C4-2B (cell line): ENCODE results near the gene ZMAT5.

Experiments
- CTCF ChIP-seq: fragments of 450-650 bp; conservative IDR thresholded peaks from 2 replicates; pipeline ENCODE4 v1.5.1; 2017; ENCODE audit warnings: mild to moderate bottlenecking
- ZFX ChIP-seq: fragments of 450-650 bp; IDR thresholded peaks from 2 replicates; pipeline ENCODE4 v1.6.1; 2017

DNA sequence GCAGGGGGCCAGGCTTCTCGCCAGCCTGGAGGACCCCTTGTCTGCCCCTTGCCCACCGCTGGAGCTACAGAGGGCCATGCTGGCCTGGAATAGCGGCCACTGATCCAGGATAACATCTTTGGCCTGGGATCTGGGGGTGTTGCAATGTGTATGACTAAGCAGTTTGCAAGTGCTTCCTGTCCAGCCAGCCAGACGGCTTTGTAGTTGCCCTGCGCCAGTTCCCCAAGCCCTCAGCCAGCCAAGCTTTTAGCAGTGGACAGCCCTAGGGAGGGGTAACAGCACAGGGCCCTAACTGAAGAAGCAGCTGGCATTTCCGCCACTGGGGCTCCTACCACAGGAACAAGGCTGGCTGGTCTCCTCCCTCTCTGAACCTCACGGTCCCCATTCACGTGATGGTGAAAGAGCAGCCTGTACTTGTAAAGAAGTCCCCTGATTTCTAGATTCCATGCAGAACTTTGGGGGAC lies 32.4 kb upstream of the ZMAT5 start:
- no peak for TF ChIP-seq CTCF
- no peak; the same call in 1 of the 2 replicates for TF ChIP-seq ZFX
